ENCODE measurements around the gene UQCRH. TPM values are rescaled to one million over a fixed set of nuclear protein-coding genes. Genes with fewer than 3 reads are reported as not detected.
"Not testable (repeated sequence)": the region's sequence is repeated elsewhere in the genome, so short reads cannot be mapped to it uniquely, and the experiment has no call there.

UQCRH gene
- total RNA-seq, 1 experiment from 2014 or later = 768 TPM

GRCh38 chr1:46342677-46343350, 39.3 kb downstream of the UQCRH start:
- Histone ChIP-seq H3K27me3 (no peaks in the 10 kb centered on the region), H3K9me3 (no peaks in the 10 kb centered on the region), H3K36me3 (peaks cover 45% of the 10 kb centered on the region), H3K4me3 (no peak overlapping the region)
- no peak for DNase-seq

DNA sequence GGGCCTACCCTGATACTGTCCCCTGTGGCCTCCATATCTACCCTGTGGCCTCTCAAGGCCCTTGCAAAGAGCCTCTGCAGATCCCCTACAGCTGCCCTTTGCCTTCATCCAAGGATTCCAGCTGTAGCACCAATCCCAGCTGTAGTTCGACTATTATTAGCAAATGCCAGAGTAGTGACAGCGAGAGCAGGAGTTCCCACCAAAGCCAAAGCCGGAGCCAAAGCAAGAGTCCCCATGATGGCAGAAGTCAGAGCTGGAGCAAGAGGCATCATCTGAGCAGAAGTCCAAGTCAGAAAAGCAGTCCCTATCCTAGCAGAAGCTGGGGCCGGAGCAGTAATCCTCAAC, 39.8 kb downstream of the UQCRH start:
- no peaks in the 10 kb centered on the region for H3K9me3 ChIP-seq
- no peak for DNase-seq
- no peaks in the 10 kb centered on the region for H3K27me3 ChIP-seq
- peaks cover 50% of the 10 kb centered on the region for H3K36me3 ChIP-seq
- no peak overlapping the region for H3K4me3 ChIP-seq

DNA sequence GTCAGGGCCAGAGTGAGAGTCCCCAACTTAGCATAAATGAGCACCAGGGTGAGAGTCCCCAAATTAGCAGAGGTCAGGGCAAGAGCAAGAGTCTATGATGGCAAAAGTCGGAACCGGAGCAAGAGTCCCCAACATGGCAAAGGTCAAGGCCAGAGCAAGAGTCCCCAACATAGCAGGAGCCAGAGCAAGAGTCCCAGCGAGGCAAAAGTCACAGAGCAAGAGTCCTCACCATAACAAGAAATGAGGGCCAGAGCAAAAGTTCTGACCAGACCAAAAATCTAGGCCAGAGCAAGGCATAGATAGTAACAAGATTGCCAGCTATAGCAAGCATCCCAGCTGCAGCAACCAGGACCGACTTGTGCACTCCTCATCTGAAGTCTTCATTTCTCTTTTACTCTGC, 40.2 kb downstream of the UQCRH start:
- Histone ChIP-seq H3K36me3 (peaks cover 52% of the 10 kb centered on the region), H3K4me3 (no peak overlapping the region)

DNA sequence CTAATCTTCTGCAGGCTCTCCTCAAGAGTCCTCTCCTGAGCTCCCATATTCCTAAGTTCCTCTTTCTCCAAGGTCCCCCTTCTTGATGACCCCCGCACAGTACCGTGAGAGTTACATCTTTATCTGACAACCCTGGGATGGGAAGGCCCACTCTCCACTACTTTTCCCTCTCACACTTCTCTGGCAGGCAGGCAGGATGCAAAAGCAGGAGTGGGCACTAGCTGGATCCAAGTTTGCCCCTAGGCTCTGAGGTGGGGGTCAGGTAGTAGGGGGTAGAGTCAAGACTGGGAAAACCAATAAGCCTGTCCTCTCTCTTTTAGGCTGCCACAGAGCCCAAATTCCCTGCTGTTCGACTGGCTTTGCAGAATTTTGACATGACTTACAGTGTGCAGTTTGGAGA, 41.0 kb downstream of the UQCRH start:
- Histone ChIP-seq H3K9me3 (no peaks in the 10 kb centered on the region), H3K27me3 (no peaks in the 10 kb centered on the region), H3K36me3 (peaks cover 55% of the 10 kb centered on the region), H3K4me3 (no peak overlapping the region)
- no peak for DNase-seq

More for the DNA sequence above, 40.2 kb downstream of the UQCRH start:
- Histone ChIP-seq H3K27me3 (no peaks in the 10 kb centered on the region), H3K9me3 (no peaks in the 10 kb centered on the region)
- DNase-seq = no peak

DNA sequence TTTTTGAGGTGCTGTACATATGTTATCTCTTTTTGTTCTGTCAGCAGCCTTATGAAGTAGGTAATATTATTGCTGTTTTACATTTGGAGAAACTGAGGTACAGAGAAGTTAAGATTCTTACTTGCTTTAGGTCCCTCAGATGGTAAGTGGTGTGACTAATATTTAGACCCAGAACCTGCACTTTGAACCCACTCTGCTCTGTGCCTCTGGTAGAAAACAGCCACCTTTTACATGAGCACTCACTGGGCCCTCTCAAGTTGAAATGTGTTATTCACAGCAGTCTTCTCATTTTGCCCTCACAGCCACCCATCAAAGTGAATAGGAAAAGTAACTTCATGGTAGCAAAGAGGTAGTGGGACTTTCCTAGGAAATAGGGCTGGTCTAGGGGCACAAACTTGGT, 41.8 kb downstream of the UQCRH start:
- Histone ChIP-seq H3K9me3 (no peaks in the 10 kb centered on the region), H3K36me3 (peaks cover 63% of the 10 kb centered on the region), H3K4me3 (no peak overlapping the region), H3K27me3 (no peaks in the 10 kb centered on the region)
- no peak for DNase-seq

DNA sequence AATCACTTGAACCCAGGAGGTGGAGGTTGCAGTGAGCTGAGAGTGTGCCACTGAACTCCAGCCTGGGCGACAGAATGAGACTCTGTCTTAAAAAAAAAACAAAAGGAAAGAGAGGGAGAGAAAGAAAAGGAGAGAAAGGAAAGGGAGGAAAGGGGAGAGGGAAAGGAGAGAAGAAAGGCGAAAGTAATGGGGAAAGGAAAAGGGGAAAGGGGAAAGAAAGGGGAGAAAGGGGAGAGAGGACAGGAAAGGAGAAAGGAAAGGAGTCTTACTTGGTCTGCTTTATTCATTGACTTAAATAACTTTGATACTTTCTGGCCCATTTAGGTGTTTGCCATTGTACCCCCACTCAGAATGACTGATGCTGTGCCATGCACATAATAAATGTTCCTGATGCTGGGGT, 48.9 kb downstream of the UQCRH start:
- no peaks in the 10 kb centered on the region for H3K9me3 ChIP-seq
- no peak overlapping the region for H3K4me3 ChIP-seq
- no peaks in the 10 kb centered on the region for H3K27me3 ChIP-seq
- H3K36me3 ChIP-seq = peaks cover 68% of the 10 kb centered on the region
- DNase-seq = no peak

DNA sequence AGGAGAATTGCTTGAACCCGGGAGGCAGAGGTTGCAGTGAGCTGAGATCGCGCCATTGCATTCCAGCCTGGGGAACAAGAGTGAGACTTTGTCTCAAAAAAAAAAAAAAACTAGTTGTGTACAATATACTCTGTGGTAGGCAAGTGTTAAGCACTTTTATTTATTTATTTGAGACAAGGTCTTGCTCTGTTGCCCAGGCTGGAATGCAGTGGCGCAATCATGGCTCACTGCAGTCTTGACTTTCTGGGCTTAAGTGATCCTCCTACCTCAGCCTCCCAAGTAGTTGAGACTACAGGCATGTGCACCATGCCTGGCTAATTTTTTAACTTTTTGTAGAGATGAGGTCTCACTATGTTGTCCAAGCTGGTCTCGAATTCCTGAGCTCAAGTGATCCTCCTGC, 52.4 kb downstream of the UQCRH start:
- not testable (repeated sequence) for DNase-seq, H3K4me3 ChIP-seq, H3K9me3 ChIP-seq, H3K27me3 ChIP-seq
- H3K36me3 ChIP-seq = peaks cover 65% of the 10 kb centered on the region

DNA sequence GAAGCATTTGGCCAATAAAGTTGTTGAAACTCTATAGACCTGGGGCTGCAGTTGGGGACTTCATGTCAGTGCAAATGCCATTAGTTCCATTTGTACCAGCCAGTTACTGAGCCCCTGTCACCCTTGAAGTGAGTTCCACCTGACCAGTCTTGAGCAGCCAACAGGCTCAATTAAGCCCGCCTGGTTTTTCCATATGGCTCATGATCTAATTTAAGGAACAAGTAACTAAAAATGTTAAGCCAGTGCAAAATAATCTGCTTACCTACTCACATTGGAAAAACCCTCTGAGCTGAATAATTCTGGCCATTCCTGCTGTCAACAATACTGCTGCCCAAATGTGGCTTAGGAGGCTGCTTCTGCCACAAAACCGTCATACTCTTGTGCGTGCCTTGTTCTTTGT, 58.7 kb downstream of the UQCRH start:
- H3K4me3 ChIP-seq = no peak overlapping the region
- H3K36me3 ChIP-seq = peaks cover 64% of the 10 kb centered on the region

DNA sequence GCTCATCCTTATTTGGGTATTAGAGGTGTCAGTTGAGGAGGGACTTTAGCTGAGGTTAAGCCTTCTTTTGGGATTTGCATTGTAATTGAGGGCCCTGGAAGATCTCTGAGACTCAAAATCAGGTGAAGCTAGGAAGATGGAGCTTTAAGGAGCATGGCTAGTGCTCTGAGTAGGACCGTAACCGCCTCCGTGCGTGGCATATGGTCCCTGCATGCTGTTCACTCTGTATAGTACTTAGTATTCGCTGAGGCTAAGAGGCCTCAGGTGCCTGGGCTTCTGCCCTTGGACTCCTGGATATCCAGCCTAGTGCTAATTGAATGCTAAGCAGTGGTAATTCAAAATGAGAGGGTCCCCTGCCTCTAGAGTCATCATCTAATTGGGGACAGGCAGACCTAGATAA, 59.6 kb downstream of the UQCRH start:
- DNase-seq = no peak
- no peaks in the 10 kb centered on the region for H3K27me3 ChIP-seq
- peaks cover 60% of the 10 kb centered on the region for H3K36me3 ChIP-seq
- no peaks in the 10 kb centered on the region for H3K9me3 ChIP-seq
- H3K4me3 ChIP-seq = no peak overlapping the region

More for the DNA sequence above, 58.7 kb downstream of the UQCRH start:
- no peaks in the 10 kb centered on the region for H3K9me3 ChIP-seq
- H3K27me3 ChIP-seq = no peaks in the 10 kb centered on the region
- DNase-seq = no peak

DNA sequence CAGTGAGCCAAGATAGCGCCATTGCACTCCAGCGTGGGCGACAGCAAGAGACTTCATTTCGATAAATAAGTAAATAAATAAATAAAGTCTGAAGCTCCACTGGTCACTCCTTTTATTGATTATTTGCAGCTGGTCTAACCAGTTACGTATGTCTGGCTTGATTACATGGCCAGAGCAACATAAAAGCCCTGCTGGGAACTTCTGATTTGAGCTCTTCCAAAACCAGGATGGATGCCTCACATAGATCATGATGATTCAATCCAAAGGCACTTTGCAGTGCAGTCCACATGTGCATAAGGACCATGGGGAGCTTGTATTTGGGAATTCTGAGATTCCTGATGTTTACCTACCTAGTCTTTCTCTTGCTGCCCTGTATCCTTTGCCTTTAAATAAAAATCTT, 61.1 kb downstream of the UQCRH start:
- H3K27me3 ChIP-seq = no peaks in the 10 kb centered on the region
- peaks cover 55% of the 10 kb centered on the region for H3K36me3 ChIP-seq
- no peak for DNase-seq

DNA sequence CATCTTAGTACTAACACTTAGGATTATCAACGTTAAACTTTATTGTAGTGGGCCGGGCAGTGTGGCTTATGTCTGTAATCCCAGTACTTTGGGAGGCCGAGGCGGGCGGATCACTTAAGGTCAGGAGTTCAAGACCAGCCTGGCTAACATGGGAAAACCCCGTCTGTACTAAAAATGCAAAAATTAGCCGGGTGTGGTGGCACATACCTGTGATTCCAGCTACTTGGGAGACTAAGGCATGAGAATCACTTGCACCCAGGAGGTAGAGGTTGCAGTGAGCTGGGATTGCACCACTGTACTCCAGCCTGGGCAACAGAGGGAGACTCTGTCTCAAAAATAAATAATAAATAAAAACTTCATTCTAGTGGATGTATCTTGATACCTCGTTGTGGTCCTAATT, 62.3 kb downstream of the UQCRH start:
- peaks cover 46% of the 10 kb centered on the region for H3K36me3 ChIP-seq
- not testable (repeated sequence) for H3K4me3 ChIP-seq, DNase-seq, H3K9me3 ChIP-seq, H3K27me3 ChIP-seq

More for the DNA sequence above, 61.1 kb downstream of the UQCRH start:
- no peak overlapping the region for H3K4me3 ChIP-seq
- H3K9me3 ChIP-seq = no peaks in the 10 kb centered on the region

Other genes starting within 250 kb of the UQCRH start
- gene PIK3R3, start 171.1 kb upstream of the UQCRH start, total RNA-seq (2014; rRNA removed; shearing (Covaris generic); ENCODE audit: low replicate concordance) = 2.5 and 3.4 TPM in 2 replicates
- gene TSPAN1, start 128.6 kb upstream of the UQCRH start, total RNA-seq (2014; rRNA removed; shearing (Covaris generic); ENCODE audit: low replicate concordance) = not detected in 2 replicates
- gene P3R3URF, start 127.2 kb upstream of the UQCRH start, total RNA-seq (2014; rRNA removed; shearing (Covaris generic); ENCODE audit: low replicate concordance) = not detected in 2 replicates
- 69.4 and 89.7 TPM in 2 replicates for gene POMGNT1, start 105.3 kb upstream of the UQCRH start, total RNA-seq (2014; rRNA removed; shearing (Covaris generic); ENCODE audit: low replicate concordance)
- 0.16 TPM in 1 of 2 replicates, not detected in the other for gene LURAP1, start 100.4 kb upstream of the UQCRH start, total RNA-seq (2014; rRNA removed; shearing (Covaris generic); ENCODE audit: low replicate concordance)
- gene RAD54L, start 55.9 kb upstream of the UQCRH start, total RNA-seq (2014; rRNA removed; shearing (Covaris generic); ENCODE audit: low replicate concordance) = 3.3 and 15.3 TPM in 2 replicates
- 70.5 and 101 TPM in 2 replicates for gene LRRC41, start 82 bp upstream of the UQCRH start, total RNA-seq (2014; rRNA removed; shearing (Covaris generic); ENCODE audit: low replicate concordance)
- gene NSUN4, start 37.1 kb downstream of the UQCRH start, total RNA-seq (2014; rRNA removed; shearing (Covaris generic); ENCODE audit: low replicate concordance) = 7.7 and 16.7 TPM in 2 replicates
- gene FAAH, start 90.6 kb downstream of the UQCRH start, total RNA-seq (2014; rRNA removed; shearing (Covaris generic); ENCODE audit: low replicate concordance) = 0.16 and 1.4 TPM in 2 replicates
- gene DMBX1, start 186.1 kb downstream of the UQCRH start, total RNA-seq (2014; rRNA removed; shearing (Covaris generic); ENCODE audit: low replicate concordance) = not detected in 2 replicates
- gene KNCN, start 247.9 kb downstream of the UQCRH start, total RNA-seq (2014; rRNA removed; shearing (Covaris generic); ENCODE audit: low replicate concordance) = not detected in 2 replicates

All from MG63 (cell line).